Endothelial cell of umbilical vein (primary cell): ENCODE results near the gene SF3B4. TPM values are rescaled to one million over a fixed set of nuclear protein-coding genes. Genes with fewer than 3 reads are reported as not detected.

Source experiments
- BruUV-seq: library from RNA; stranded (reverse); fragments of 400-500 nt; replicated peaks from 2 replicates; lab custom pipeline; 2021; lab: Mats Ljungman, UMichigan
- CTCF ChIA-PET: fragments of 300-600, 350-600 bp; sonication (Branson Sonifier 250); formaldehyde crosslinking; loops from one replicate; lab custom pipeline; 2021; ENCODE audit warnings: antibody characterized with exemption, inconsistent platforms; lab: Charles Lee
- POLR2A ChIA-PET: fragments of 300-600, 350-600 bp; sonication (Branson Sonifier 250); formaldehyde crosslinking; loops from one replicate; lab custom pipeline; 2021; ENCODE audit warnings: antibody characterized with exemption, inconsistent platforms; lab: Charles Lee
- DNase-seq: peaks from one replicate; pipeline ENCODE4 v3.0.0-alpha.2; 2011; ENCODE audit warnings: low read depth, low spot score
- FAIRE-seq: peaks from 2 replicates; lab custom pipeline; 2011; peaks lifted over from hg19 to GRCh38; lab: Jason Lieb, UNC
- H2AFZ ChIP-seq: 2 replicates; pipeline ENCODE4 v1.6.0; 2012; ENCODE audit warnings: low read depth, low read length, control low read depth, inconsistent platforms
- H3K27ac ChIP-seq: 2 replicates; pipeline ENCODE4 v1.5.1; 2011; ENCODE audit warnings: low read depth, mild to moderate bottlenecking, control low read depth, low read length, moderate library complexity; ENCODE audit not compliant: insufficient read depth
- H3K27me3 ChIP-seq, 2 experiments: 2 replicates each; pipeline versions ENCODE4 v1.6.0 to v1.6.1; 2011; ENCODE audit warnings: low read length in 2 of 2, mixed read lengths in 1 of 2; ENCODE audit not compliant: control insufficient read depth in 2 of 2, insufficient read depth in 2 of 2
- H3K36me3 ChIP-seq, 2 experiments: 2 replicates in 1 of 2; 3 replicates in 1 of 2; pipeline ENCODE4 v1.5.1; 2011; ENCODE audit warnings: low read length in 2 of 2, mild to moderate bottlenecking in 1 of 2, moderate library complexity in 1 of 2; ENCODE audit not compliant: control insufficient read depth in 2 of 2, insufficient read depth in 2 of 2; ENCODE audit errors: extremely low read depth in 1 of 2
- H3K4me1 ChIP-seq: 3 replicates; pipeline ENCODE4 v1.5.1; 2011; ENCODE audit warnings: mild to moderate bottlenecking, low read length; ENCODE audit not compliant: control insufficient read depth, insufficient read depth; ENCODE audit errors: extremely low read depth
- H3K4me2 ChIP-seq: 2 replicates; pipeline ENCODE4 v1.6.1; 2011; ENCODE audit warnings: low read length, control low read depth, mixed read lengths; ENCODE audit not compliant: insufficient read depth
- H3K4me3 ChIP-seq, 3 experiments: fragments of 200-600 bp in 1 of 3; sonication (generic), shearing (Covaris generic) in 1 of 3; replicated peaks in 1 of 3; 2 replicates each; pipeline ENCODE4 v1.5.1; 2011 to 2016; ENCODE audit warnings: control low read depth in 3 of 3, low read length in 3 of 3, mild to moderate bottlenecking in 2 of 3, inconsistent platforms in 1 of 3, low read depth in 1 of 3, moderate library complexity in 1 of 3; ENCODE audit not compliant: insufficient read depth in 1 of 3
- H3K79me2 ChIP-seq: 2 replicates; pipeline ENCODE4 v1.6.0; 2012; ENCODE audit warnings: low read length, inconsistent platforms; ENCODE audit not compliant: control insufficient read depth, insufficient read depth
- H3K9ac ChIP-seq: replicated peaks from 2 replicates; pipeline ENCODE3; 2011; ENCODE audit warnings: low read length, control low read depth; ENCODE audit not compliant: insufficient read depth; ENCODE audit errors: extremely low read depth
- H3K9me1 ChIP-seq: replicated peaks from 3 replicates; pipeline ENCODE4 v1.6.0; 2011; ENCODE audit warnings: mild to moderate bottlenecking, low read length; ENCODE audit not compliant: control insufficient read depth, insufficient read depth; ENCODE audit errors: extremely low read depth
- H3K9me3 ChIP-seq: replicated peaks from 2 replicates; pipeline ENCODE4 v1.5.1; 2012; ENCODE audit warnings: low read length, inconsistent platforms; ENCODE audit not compliant: control insufficient read depth, insufficient read depth
- H4K20me1 ChIP-seq: replicated peaks from 2 replicates; pipeline ENCODE3; 2011; ENCODE audit warnings: mild to moderate bottlenecking, low read length; ENCODE audit not compliant: control insufficient read depth, insufficient read depth; ENCODE audit errors: extremely low read depth
- EZH2 ChIP-seq: IDR thresholded peaks from 2 replicates; pipeline ENCODE4 v1.6.1; 2012; ENCODE audit warnings: borderline replicate concordance, low read depth, mild to moderate bottlenecking, moderate library complexity, low read length, inconsistent platforms; ENCODE audit not compliant: severe bottlenecking
- FOS ChIP-seq: IDR thresholded peaks from 2 replicates; pipeline ENCODE4 v1.6.1; 2011; ENCODE audit warnings: mild to moderate bottlenecking, low read length, moderate library complexity, borderline replicate concordance; ENCODE audit not compliant: insufficient read depth
- GATA2 ChIP-seq: IDR thresholded peaks from 2 replicates; pipeline ENCODE4 v1.7.0; 2011; ENCODE audit warnings: low read depth, mild to moderate bottlenecking, moderate library complexity, mixed read lengths, low read length; ENCODE audit not compliant: insufficient read length, insufficient read depth
- JUN ChIP-seq: IDR thresholded peaks from 2 replicates; pipeline ENCODE4 v1.6.1; 2011; ENCODE audit warnings: borderline replicate concordance, low read depth; ENCODE audit not compliant: insufficient read length, insufficient read depth
- MYC ChIP-seq: IDR thresholded peaks from one replicate; pipeline ENCODE4 v1.6.1; 2011; ENCODE audit warnings: mild to moderate bottlenecking, low read depth, low read length
- POLR2A ChIP-seq: IDR thresholded peaks from 2 replicates; pipeline ENCODE4 v1.6.1; 2012; ENCODE audit warnings: low read depth, mild to moderate bottlenecking, control low read depth, low read length
- POLR2AphosphoS5 ChIP-seq: IDR thresholded peaks from 2 replicates; pipeline ENCODE4 v1.6.1; 2012; ENCODE audit warnings: low read depth, mild to moderate bottlenecking, control low read depth, low read length, moderate library complexity; ENCODE audit not compliant: insufficient read depth
- dilution Hi-C: fragments of 300-500 bp; cut with MboI; formaldehyde crosslinking; loops from one replicate; pipeline ENCODE4 v1.15.0; 2019; ENCODE audit warnings: low sequenced_read_pairs; ENCODE audit not compliant: extremely low pct_ligation_motif_present
- intact Hi-C: fragments of 100-400 bp; cut with micrococcal nuclease; formaldehyde crosslinking; loops from one replicate; pipeline ENCODE4 v1.10.0; 2022
- polyA plus RNA-seq, 4 experiments: library from polyadenylated mRNA; depleted of rRNA in 3 of 4; stranded (reverse) in 3 of 4; unstranded in 1 of 4; fragments of >200 nt; gene quantifications; 2 replicates each; pipeline versions ENCODE4 v1.2.1 to v1.2.3, GENCODE V29; 2011 to 2012; ENCODE audit warnings: missing spikeins in 1 of 4
- total RNA-seq: library from RNA; stranded (reverse); gene quantifications from 2 replicates; pipeline ENCODE4 v1.2.3, GENCODE V29; 2021
- TF ChIP-seq, protein P1 (sequence below), 2 donors: IDR thresholded peaks; 1 replicate in 1 of 2; 2 replicates in 1 of 2; pipeline ENCODE4 v1.5.1; 2011; ENCODE audit warnings: low read length in 2 of 2, mild to moderate bottlenecking in 2 of 2, moderate library complexity in 2 of 2, control low read depth in 1 of 2, inconsistent platforms in 1 of 2, low read depth in 1 of 2; ENCODE audit not compliant: insufficient read depth in 1 of 2; ENCODE audit errors: extremely low read depth in 1 of 2
- TF ChIP-seq, protein P2 (sequence below): IDR thresholded peaks from 2 replicates; pipeline ENCODE4 v1.6.1; 2011; ENCODE audit not compliant: insufficient read depth, insufficient read length

SF3B4 gene
- total and polyA plus RNA-seq, 2 donors (not counting 3 experiments of a cell fraction or from before 2014, with no cell fraction given), result 62.7 to 74.4 TPM

GRCh38 chr1:149906570-149907075, 21.0 kb downstream of the SF3B4 start:
- Histone ChIP-seq H3K27ac (no peak overlapping the region), H3K4me1 (no peaks in the 10 kb centered on the region), H3K4me3 (no peak overlapping the region), H3K27me3 (peaks cover 0 to 7% of the 10 kb centered on the region in 2 experiments), H3K9me1 (no peaks in the 10 kb centered on the region), H3K4me2 (no peak overlapping the region), H2AFZ (no peak overlapping the region), H4K20me1 (no peaks in the 10 kb centered on the region), H3K36me3 (no peaks in the 10 kb centered on the region), H3K9me3 (no peaks in the 10 kb centered on the region), H3K9ac (no peak overlapping the region), H3K79me2 (no peaks in the 10 kb centered on the region)
- DNase-seq (no peak), FAIRE-seq (no peak)
- intact Hi-C loops (no loop called here), dilution Hi-C loops (no loop called here)
- no peak for TF ChIP-seq POLR2A
- no peak for TF ChIP-seq POLR2AphosphoS5
- TF ChIP-seq FOS, result no peak
- TF ChIP-seq EZH2, result no peak
- no peak for TF ChIP-seq MYC
- TF ChIP-seq, protein P1, sequence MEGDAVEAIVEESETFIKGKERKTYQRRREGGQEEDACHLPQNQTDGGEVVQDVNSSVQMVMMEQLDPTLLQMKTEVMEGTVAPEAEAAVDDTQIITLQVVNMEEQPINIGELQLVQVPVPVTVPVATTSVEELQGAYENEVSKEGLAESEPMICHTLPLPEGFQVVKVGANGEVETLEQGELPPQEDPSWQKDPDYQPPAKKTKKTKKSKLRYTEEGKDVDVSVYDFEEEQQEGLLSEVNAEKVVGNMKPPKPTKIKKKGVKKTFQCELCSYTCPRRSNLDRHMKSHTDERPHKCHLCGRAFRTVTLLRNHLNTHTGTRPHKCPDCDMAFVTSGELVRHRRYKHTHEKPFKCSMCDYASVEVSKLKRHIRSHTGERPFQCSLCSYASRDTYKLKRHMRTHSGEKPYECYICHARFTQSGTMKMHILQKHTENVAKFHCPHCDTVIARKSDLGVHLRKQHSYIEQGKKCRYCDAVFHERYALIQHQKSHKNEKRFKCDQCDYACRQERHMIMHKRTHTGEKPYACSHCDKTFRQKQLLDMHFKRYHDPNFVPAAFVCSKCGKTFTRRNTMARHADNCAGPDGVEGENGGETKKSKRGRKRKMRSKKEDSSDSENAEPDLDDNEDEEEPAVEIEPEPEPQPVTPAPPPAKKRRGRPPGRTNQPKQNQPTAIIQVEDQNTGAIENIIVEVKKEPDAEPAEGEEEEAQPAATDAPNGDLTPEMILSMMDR (IDR thresholded peaks at IDR 0.05; ENCODE audit: extremely low read depth in 1 of 2, insufficient read depth in 1 of 2, low read depth in 1 of 2, low read length in 2 of 2), result no peak
- TF ChIP-seq, protein P2, sequence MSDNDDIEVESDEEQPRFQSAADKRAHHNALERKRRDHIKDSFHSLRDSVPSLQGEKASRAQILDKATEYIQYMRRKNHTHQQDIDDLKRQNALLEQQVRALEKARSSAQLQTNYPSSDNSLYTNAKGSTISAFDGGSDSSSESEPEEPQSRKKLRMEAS, result no peak
- no peak for TF ChIP-seq JUN
- TF ChIP-seq GATA2, result no peak
- CTCF ChIA-PET, result interaction anchor here (0.9 kb wide), 1 partner anchor 144 kb away, joined by 6 read pairs; no protein-coding TSS in a partner anchor
- POLR2A ChIA-PET, result no interaction called here
- BruUV-seq, result no TSS peak
